ENCODE data around the gene SIAE. TPM values are rescaled to one million over a fixed set of nuclear protein-coding genes. Genes with fewer than 3 reads are reported as not detected.

SIAE gene
- polyA plus RNA-seq, 1 of the 3 experiments (the other 2 are of a cell fraction) = 27.9 TPM

- no peaks in the 10 kb centered on the region for H3K4me1 ChIP-seq (ENCODE audit: control insufficient read depth in 1 of 2, insufficient read depth in 2 of 2, low read depth in 1 of 2, low read length in 1 of 2)
- H2AFZ ChIP-seq (ENCODE audit: low read depth) = no peak overlapping the region
- no peak overlapping the region for H3K27ac ChIP-seq (ENCODE audit: low read depth in 2 of 2, low read length in 1 of 2)
- TF ChIP-seq POLR2AphosphoS5 (IDR thresholded peaks at IDR 0.05; ENCODE audit: low read depth, low read length) (no peak), USF2 (IDR thresholded peaks at IDR 0.05; ENCODE audit: borderline replicate concordance, low read depth, low read length) (no peak), GATA2 (CRISPR knock-in tag; IDR thresholded peaks at IDR 0.05) (no peak), IRF3 (IDR thresholded peaks at IDR 0.05; ENCODE audit: low read depth, low read length) (no peak), FOXJ3 (CRISPR knock-in tag; IDR thresholded peaks at IDR 0.05) (no peak), MXI1 (IDR thresholded peaks at IDR 0.05; ENCODE audit: low read depth, low read length) (no peak), EP300 (IDR thresholded peaks at IDR 0.05; ENCODE audit: borderline replicate concordance in 1 of 2, low read depth in 1 of 2, low read length in 1 of 2) (no peak), SMC3 (IDR thresholded peaks at IDR 0.05; ENCODE audit: low read depth, low read length) (no peak), CTCF (IDR thresholded peaks at IDR 0.05) (no peak), SIN3A (IDR thresholded peaks at IDR 0.05; ENCODE audit: borderline replicate concordance, low read depth, low read length) (no peak), RAD21 (IDR thresholded peaks at IDR 0.05; ENCODE audit: low read length) (no peak), MAX (IDR thresholded peaks at IDR 0.05; ENCODE audit: low read depth) (no peak), PBX3 (IDR thresholded peaks at IDR 0.05) (no peak), CHD2 (IDR thresholded peaks at IDR 0.05; ENCODE audit: low read length, partially characterized antibody) (no peak), FOXM1 (IDR thresholded peaks at IDR 0.05; ENCODE audit: low read depth) (no peak), YY1 (IDR thresholded peaks at IDR 0.05; ENCODE audit: low read depth) (no peak), NRF1 (IDR thresholded peaks at IDR 0.05; ENCODE audit: low read depth, low read length) (no peak)
- no peaks in the 10 kb centered on the region for H3K36me3 ChIP-seq (replicated peaks in 1 of 2; ENCODE audit: control insufficient read depth in 1 of 2, insufficient read depth in 2 of 2, low read length in 1 of 2)
- CTCF ChIA-PET = interaction anchor here (1.0 to 1.8 kb wide), 4 partner anchors 29 to 63 kb away, joined by 3 to 5 read pairs (median 5); no protein-coding TSS in a partner anchor
- POLR2A ChIA-PET = no interaction called here
- H3K79me2 ChIP-seq (ENCODE audit: insufficient read depth) = no peaks in the 10 kb centered on the region
- H3K9ac ChIP-seq = no peak overlapping the region
- H3K9me2 ChIP-seq = no peaks in the 10 kb centered on the region
- no peak overlapping the region for H3K4me3 ChIP-seq (ENCODE audit: low read depth in 2 of 2, low read length in 1 of 2)
- H3F3A ChIP-seq (replicated peaks; ENCODE audit: insufficient read depth) = no peaks in the 10 kb centered on the region
- no peak overlapping the region for H3K4me2 ChIP-seq
- DNase-seq = no peak
- H3K9me3 ChIP-seq = no peaks in the 10 kb centered on the region
- H4K20me1 ChIP-seq (ENCODE audit: insufficient read depth) = no peaks in the 10 kb centered on the region
- no peaks in the 10 kb centered on the region for H3K27me3 ChIP-seq (ENCODE audit: insufficient read depth)
These were observed 26.5 kb upstream of the SIAE start for GRCh38 chr11:124700028-124700427.

Measured in SK-N-SH (cell line).